Activated CD4-positive, alpha-beta T cell treated with anti-CD3 and anti-CD28 coated beads for 24 hours (primary cell): ENCODE results near the gene RNF213.

Source experiments
- DNase-seq, 2 donors: peaks; one replicate each; pipeline ENCODE4 v3.0.0-alpha.2; 2020; ENCODE audit warnings: low read depth in 2 of 2

RNF213 gene

GRCh38 chr17:80352216-80352895 lies 91.7 kb downstream of the RNF213 start:
- no peak for DNase-seq

DNA sequence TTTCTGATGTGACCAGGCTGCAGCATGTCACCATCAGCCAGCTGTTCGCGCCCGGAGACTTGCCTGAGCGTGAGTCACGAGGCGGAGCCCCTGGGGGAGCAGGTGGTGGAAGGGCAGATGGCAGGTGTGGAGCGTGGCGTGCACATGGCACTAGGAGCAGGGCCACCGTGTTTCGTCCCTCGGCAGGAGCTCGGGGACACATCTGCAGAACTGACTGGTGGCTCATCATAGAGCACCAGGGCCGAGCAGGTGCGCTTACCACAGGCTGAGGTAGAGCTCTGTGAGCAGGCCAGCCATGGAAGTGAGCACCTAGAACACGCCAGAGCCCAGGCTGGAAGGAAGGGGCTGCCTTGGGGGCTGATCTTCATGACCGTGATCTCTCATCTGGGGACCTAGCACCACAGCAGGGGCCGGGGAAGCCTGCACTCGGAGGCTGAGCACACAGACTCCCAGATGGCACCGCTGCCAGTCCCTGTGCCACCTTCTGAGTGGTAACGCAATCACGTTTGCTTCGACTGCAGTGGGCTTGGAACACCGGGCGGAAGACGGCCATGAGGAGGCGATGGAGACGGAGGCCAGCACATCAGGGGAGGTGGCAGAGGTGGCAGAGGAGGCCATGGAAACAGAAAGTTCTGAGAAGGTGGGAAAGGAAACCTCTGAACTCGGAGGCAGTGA lies 92.5 kb downstream of the RNF213 start:
- no peak for DNase-seq

GRCh38 chr17:80353718-80354275 lies 93.1 kb downstream of the RNF213 start:
- DNase-seq, result no peak

DNA sequence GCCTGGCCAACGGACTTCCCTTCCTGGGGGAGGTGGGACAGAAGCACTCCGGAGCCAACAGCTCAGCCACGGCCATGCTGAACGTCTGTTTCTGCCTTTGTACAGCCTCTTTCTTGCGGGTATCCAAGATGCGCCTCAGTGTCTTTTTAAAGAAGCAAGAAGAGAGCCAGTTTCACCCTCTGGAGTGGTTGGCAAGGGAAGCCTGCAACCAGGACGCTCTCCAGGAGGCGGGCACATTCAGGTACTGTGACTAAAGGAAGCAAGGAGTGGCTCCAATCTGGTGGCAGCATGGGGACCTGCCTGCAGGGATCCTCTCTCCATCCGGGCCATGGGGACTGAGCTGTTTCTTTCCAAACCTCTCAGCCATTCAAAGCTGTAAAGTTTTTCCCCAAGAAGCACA lies 93.7 kb downstream of the RNF213 start:
- no peak for DNase-seq

DNA sequence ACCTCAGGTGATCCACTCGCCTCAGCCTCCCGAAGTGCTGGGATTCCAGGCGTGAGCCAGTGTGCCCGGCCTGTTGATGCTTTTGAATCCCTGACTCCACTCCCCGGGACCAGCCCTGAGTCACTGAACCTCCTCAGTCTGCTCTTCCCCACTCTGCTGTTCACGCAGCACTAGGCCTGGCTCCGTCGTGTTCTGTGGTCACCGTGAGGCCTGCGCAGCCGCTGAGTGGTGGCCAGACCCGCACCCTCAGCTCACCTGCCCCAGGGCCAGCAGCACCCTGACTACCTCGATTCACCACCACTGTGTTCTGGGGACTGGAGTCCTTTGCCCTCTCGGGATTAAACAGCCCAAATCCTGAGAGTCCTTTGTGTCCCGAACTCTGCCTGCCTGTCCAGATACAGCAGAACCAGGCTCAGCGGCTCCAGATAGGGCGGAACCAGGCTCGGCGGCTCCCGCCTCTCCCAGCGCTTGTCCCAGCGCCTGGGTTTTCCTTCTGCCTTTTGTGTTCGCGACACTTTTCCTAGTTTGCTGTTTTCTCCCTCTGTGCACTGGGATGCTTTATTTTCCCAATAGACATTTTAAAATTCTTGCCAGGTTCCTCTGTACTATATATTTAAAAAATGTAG lies 95.7 kb downstream of the RNF213 start:
- no peak for DNase-seq

DNA sequence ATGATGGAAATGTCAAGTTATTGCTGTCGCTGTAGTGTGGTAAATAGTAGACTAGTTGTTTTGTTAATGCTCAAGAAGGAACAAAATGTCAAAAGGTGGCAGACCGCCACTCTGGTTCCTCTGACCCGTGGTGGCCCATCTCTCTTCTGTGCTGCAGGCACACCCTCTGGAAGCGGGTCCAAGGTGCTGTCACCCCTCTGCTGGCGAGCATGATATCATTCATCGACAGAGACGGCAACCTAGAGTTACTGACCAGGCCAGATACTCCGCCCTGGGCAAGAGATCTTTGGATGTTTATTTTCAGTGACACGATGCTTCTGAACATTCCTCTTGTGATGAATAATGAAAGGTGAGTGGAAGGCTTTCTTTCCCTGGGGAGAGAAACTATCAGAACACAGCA lies 97.5 kb downstream of the RNF213 start:
- DNase-seq, result no peak

GRCh38 chr17:80358861-80359260 lies 98.2 kb downstream of the RNF213 start:
- no peak for DNase-seq

- DNase-seq, result no peak
Observed at GRCh38 chr17:80359422-80360110, 98.9 kb downstream of the RNF213 start.

GRCh38 chr17:80360396-80360795 lies 99.7 kb downstream of the RNF213 start:
- no peak for DNase-seq

- DNase-seq, result peak; percentile 16 to 23
Observed at GRCh38 chr17:80361495-80362220, 101.0 kb downstream of the RNF213 start.

DNA sequence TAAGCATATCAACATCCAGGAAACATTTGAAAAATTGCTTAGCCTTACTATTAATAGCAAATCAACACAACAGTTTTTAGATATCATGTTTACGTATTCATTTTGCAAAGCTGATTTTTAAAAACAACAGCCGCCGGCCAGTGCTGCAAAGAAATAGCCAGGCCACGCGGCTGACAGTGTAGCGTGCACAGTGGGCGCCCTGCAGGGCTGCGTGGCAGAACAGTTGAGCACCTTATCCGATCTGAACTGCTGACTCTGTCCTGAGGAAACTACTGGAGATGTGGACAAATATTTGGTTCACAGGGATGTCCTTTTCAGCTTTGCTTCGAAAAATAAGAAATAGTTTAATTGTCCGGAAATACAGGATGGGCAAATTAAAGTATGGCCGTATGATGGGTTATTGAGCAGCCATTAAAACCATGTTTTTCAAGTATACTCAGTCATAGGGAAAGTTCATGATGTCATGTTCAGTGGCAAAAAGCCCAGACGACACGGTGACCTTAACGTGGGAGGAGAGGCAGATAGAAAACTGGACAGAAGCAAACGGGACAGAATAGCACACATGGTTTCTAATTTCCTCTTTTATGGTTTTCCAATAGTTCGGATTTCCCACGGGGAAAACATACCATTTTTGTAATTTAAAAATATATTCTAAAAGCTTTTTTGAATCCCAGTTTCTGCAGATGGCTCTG lies 101.9 kb downstream of the RNF213 start:
- no peak for DNase-seq

DNA sequence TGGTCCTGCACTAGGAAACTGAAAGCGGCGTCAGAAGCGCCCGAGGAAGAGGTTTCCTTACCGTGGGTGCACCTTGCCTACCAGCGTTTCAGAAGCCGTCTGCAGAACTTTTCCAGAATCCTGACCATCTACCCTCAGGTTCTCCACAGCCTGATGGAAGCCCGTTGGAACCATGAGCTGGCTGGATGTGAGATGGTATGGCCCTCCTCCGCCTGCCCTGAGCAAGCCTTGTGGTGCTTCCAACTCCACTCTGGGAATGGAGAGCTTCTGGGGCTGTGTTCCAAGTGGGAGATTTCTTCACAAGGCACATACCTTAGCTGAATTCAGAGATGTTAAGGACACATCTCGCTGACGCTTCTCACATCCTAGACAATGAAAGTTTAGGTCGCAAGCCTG lies 102.5 kb downstream of the RNF213 start:
- DNase-seq, result no peak

DNA sequence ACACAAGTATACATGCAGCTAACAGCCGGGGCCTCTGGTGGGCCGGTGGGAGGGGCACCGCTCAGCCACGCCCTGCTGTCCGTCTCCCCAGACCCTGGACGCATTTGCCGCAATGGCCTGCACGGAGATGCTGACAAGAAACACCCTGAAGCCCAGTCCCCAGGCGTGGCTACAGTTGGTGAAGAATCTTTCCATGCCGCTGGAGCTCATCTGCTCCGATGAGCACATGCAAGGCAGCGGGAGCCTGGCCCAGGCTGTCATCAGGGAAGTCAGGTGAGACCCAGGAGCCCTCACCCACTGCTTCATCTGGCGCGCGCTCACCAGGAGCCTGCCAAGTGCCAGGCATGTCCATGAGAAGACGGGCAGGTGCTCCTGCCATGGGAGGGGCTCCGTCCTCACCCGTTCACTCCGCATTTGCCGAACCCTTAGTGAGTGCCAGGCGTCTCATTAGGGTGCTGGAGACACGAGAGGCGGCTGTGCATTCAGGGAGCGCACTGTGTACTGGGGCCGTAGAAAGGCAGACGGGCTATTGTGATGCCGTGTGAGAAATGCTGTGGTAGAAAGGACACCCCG lies 103.0 kb downstream of the RNF213 start:
- DNase-seq, result no peak

DNA sequence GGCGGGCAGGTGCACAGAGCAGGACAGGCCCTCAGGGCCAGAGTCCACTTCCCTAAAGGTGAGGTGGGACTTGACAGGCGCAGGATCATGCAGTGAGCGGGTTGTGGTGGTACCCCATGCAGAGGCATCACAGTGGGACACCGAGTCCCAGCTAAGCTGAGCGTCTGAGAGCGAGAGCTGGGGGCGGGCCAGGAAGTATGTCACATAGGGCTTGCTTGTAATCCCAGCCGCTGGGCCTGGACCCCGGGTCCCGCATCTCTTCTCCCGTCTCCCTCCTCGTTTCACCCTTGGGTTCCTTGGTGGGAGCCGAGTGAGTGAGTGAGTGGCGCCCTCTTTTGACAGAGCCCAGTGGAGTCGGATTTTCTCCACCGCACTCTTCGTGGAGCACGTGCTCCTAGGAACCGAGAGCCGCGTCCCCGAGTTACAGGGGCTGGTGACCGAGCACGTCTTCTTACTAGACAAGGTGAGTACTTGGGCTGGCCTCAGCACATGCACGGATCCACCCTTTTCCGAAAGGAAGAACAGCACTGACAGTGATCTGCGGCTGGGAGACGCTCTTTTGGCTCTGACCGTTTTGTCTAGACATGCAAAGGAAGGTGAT lies 103.5 kb downstream of the RNF213 start:
- DNase-seq, result no peak

DNA sequence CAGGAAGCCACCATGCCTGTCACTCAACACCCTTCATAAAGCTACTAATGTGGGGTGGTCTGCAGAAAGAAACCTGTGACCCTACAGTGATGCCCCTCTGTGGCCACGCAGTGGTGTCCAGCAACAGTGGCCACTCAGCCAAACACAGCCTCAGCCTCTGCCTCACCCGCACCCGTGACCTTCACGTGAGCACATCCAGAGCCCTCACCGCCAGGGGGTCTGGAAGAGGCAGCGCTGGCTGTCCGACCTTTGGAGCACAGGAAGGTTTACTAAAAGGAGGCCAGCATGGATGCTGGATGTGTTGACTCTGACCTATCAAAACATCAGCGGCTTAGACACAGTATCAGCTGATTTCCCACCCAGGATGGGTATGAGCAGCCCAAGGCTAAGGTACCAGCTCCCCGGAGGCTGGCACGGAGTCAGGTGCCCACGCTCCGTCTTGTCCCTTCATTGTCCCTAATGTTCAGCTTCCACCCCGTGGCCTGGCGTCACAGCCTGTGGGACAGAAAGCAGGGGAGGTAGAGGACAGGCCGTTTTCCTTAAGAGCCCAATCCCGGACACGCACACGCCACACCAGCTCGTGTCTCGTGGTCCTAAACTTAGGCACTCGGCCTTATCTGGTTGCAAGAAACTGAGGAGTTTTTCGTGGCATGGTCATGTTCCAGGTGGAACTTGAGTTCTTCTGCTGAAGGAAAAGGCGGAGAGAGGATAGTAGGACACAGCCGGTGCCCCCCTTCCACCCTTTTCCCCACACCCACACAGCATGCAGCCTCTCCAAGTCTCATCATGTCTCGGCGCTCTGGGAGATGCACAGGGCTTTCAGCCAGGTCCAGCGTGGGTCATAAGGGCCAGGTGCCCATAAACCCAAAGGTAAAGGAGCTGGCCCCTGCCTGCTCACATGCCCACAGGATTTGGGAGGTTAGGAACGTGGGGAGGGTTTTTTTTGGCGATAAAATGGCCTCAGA lies 104.6 kb downstream of the RNF213 start:
- no peak for DNase-seq

- DNase-seq, result no peak
Observed at GRCh38 chr17:80365983-80366382, 105.3 kb downstream of the RNF213 start.

DNA sequence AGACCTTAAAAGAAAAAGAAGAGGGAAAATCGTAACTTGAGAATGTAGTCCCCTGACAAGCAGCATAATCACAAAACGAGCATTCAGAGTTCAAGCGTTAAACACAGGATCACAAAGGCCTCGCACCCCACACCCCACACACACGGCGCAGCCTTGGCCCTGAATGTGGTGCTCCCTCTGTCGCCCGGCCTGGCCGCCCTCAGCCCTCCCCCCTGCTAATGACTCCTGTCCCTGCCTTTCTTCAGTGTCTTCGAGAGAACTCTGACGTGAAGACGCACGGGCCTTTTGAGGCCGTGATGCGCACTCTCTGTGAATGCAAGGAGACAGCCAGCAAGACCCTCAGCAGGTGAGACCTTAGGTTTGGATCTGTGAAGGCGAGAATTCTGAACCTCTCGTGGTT lies 106.9 kb downstream of the RNF213 start:
- no peak for DNase-seq

GRCh38 chr17:80371196-80371595 lies 110.5 kb downstream of the RNF213 start:
- DNase-seq, result no peak

DNA sequence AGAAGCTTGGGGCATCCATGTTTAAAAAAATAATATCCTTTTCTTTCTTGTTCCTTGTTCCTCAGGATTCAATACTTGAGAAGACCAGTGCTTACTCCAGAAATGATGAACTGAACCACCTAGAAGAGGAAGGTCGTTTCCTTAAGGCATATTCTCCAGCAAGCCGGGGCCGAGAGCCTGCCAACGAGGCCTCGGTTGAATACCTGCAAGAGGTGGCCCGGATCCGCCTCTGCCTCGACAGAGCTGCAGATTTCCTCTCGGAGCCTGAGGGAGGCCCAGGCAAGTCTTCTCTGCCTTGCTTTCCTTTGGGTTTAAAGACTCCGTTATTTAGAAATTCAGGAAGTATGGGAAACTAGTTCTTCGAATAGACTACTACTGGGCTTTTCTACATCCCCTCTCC lies 111.8 kb downstream of the RNF213 start:
- DNase-seq, result no peak
